Peyer's patch (tissue), 4 donors: Measurements from ENCODE around the gene MAS1. TPM values are rescaled to one million over a fixed set of nuclear protein-coding genes. Genes with fewer than 3 reads are reported as not detected.

Experiments used
- DNase-seq, 3 donors: peaks; one replicate each; pipeline ENCODE4 v3.0.0-alpha.2; 2017 to 2019
- H3K27ac ChIP-seq, 4 donors: fragments of 200-600 bp; sonication (generic); one replicate each; pipeline ENCODE4 v1.5.1; 2016 to 2019
- H3K27me3 ChIP-seq, 2 donors: fragments of 200-600 bp; sonication (generic); one replicate each; pipeline ENCODE4 v1.5.1; 2019
- H3K36me3 ChIP-seq, 3 donors: fragments of 200-600 bp; sonication (generic); one replicate each; pipeline ENCODE4 v1.5.1; 2016 to 2019
- H3K4me1 ChIP-seq, 4 donors: fragments of 200-600 bp; sonication (generic); one replicate each; pipeline ENCODE4 v1.5.1; 2016 to 2019
- H3K4me3 ChIP-seq, 4 donors: fragments of 200-600 bp; sonication (generic); 1 replicate in 3 of 4; 2 replicates in 1 of 4; pipeline ENCODE4 v1.5.1; 2016 to 2019; ENCODE audit warnings: mild to moderate bottlenecking in 1 of 4
- H3K9me3 ChIP-seq, 4 donors: fragments of 200-600 bp; sonication (generic); one replicate each; pipeline ENCODE4 v1.5.1; 2016 to 2019; ENCODE audit warnings: mild to moderate bottlenecking in 1 of 4
- POLR2A ChIP-seq, 2 donors: fragments of 450-650 bp; IDR thresholded peaks; one replicate each; pipeline ENCODE4 v1.5.1; 2017; ENCODE audit warnings: antibody characterized with exemption in 2 of 2, mild to moderate bottlenecking in 2 of 2, moderate library complexity in 2 of 2
- total RNA-seq, 4 donors: library from RNA; depleted of rRNA; stranded (reverse); fragments of >200 nt; gene quantifications; one replicate each; pipeline ENCODE4 v1.1.0, GENCODE V29; 2016
- TF ChIP-seq, protein P1 (sequence below), 6 experiments: fragments of 450-650 bp in 4 of 6; fragments of 200-600 bp in 2 of 6; sonication (generic) in 1 of 6; IDR thresholded peaks; one replicate each; pipeline ENCODE4 v1.5.1; 2017 to 2019; ENCODE audit warnings: antibody characterized with exemption in 6 of 6, mild to moderate bottlenecking in 3 of 6, moderate library complexity in 1 of 6

The MAS1 gene
- total RNA-seq, 4 donors from 2014 or later, result not detected

GRCh38 chr6:159902620-159903019 lies 11.8 kb downstream of the MAS1 start:
- Histone ChIP-seq H3K27me3 (no peaks in the 10 kb centered on the region), H3K36me3 (no peaks in the 10 kb centered on the region), H3K4me1 (no peaks in the 10 kb centered on the region), H3K27ac (no peak overlapping the region), H3K9me3 (no peaks in the 10 kb centered on the region), H3K4me3 (no peak overlapping the region)
- DNase-seq, result no peak
- TF ChIP-seq POLR2A (IDR thresholded peaks at IDR 0.05), result no peak
- TF ChIP-seq, protein P1, sequence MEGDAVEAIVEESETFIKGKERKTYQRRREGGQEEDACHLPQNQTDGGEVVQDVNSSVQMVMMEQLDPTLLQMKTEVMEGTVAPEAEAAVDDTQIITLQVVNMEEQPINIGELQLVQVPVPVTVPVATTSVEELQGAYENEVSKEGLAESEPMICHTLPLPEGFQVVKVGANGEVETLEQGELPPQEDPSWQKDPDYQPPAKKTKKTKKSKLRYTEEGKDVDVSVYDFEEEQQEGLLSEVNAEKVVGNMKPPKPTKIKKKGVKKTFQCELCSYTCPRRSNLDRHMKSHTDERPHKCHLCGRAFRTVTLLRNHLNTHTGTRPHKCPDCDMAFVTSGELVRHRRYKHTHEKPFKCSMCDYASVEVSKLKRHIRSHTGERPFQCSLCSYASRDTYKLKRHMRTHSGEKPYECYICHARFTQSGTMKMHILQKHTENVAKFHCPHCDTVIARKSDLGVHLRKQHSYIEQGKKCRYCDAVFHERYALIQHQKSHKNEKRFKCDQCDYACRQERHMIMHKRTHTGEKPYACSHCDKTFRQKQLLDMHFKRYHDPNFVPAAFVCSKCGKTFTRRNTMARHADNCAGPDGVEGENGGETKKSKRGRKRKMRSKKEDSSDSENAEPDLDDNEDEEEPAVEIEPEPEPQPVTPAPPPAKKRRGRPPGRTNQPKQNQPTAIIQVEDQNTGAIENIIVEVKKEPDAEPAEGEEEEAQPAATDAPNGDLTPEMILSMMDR (IDR thresholded peaks at IDR 0.05), result no peak

- Histone ChIP-seq H3K4me1 (no peaks in the 10 kb centered on the region), H3K27me3 (no peaks in the 10 kb centered on the region), H3K27ac (no peak overlapping the region), H3K36me3 (no peaks in the 10 kb centered on the region), H3K4me3 (no peak overlapping the region), H3K9me3 (no peaks in the 10 kb centered on the region)
- TF ChIP-seq, protein P1 (IDR thresholded peaks at IDR 0.05), result no peak
- TF ChIP-seq POLR2A (IDR thresholded peaks at IDR 0.05), result no peak
- no peak for DNase-seq
Observed at GRCh38 chr6:159904497-159904911, 13.7 kb downstream of the MAS1 start.

- no peak for DNase-seq
- TF ChIP-seq, protein P1 (IDR thresholded peaks at IDR 0.05), result no peak
- no peak for TF ChIP-seq POLR2A (IDR thresholded peaks at IDR 0.05)
- Histone ChIP-seq H3K27me3 (no peaks in the 10 kb centered on the region), H3K36me3 (no peaks in the 10 kb centered on the region), H3K4me3 (no peak overlapping the region), H3K27ac (no peak overlapping the region), H3K4me1 (no peaks in the 10 kb centered on the region), H3K9me3 (no peaks in the 10 kb centered on the region)
Observed at GRCh38 chr6:159906400-159906799, 15.6 kb downstream of the MAS1 start.

DNA sequence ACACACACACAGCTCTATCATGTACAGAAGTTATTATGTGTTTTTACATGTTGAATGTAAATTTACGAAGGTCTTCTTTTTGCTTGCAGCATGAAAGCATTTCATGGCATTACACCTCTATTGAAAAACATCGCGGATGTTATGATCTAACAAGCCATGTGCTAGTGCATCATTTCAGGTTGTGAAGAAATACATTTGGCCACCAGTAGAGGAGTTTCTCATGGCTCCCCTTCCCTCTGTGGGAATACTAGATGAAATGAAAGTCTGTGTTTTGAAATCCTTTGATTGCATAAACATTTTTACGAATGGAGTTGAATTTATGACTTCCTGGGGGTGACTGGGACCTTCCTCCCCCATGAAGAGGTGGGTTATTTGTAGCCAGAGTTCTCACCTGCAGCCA lies 17.7 kb downstream of the MAS1 start:
- Histone ChIP-seq H3K4me1 (no peaks in the 10 kb centered on the region), H3K36me3 (no peaks in the 10 kb centered on the region), H3K27me3 (no peaks in the 10 kb centered on the region), H3K4me3 (no peak overlapping the region), H3K27ac (no peak overlapping the region), H3K9me3 (no peaks in the 10 kb centered on the region)
- no peak for TF ChIP-seq POLR2A (IDR thresholded peaks at IDR 0.05)
- TF ChIP-seq, protein P1 (IDR thresholded peaks at IDR 0.05), result no peak
- DNase-seq, result no peak

DNA sequence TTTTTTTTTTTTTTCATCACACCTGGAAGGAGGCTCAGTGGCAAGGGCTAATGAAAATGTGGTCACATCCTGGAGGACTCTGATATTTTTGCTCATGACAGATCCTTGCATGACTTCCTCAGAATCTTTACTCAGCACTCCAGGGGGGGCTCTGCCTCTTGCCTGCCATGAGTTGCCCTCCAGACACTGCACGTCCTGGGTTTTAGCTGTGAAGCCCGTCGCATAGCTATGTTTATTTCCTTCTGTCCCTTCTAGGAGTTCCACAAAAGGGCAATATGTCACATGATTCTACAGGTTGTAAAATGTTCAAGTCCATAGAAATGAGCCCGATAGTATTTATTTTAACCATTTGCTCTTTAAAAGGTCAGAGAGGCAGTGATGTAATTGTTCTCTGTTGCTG lies 18.2 kb downstream of the MAS1 start:
- Histone ChIP-seq H3K9me3 (no peaks in the 10 kb centered on the region), H3K27ac (no peak overlapping the region), H3K4me1 (no peaks in the 10 kb centered on the region), H3K27me3 (no peaks in the 10 kb centered on the region), H3K36me3 (no peaks in the 10 kb centered on the region), H3K4me3 (no peak overlapping the region)
- no peak for DNase-seq
- TF ChIP-seq, protein P1 (IDR thresholded peaks at IDR 0.05), result no peak
- TF ChIP-seq POLR2A (IDR thresholded peaks at IDR 0.05), result no peak

- H3K27me3 ChIP-seq, result no peaks in the 10 kb centered on the region
- H3K36me3 ChIP-seq, result no peaks in the 10 kb centered on the region
- no peak overlapping the region for H3K4me3 ChIP-seq
- no peak for DNase-seq
- no peak overlapping the region for H3K27ac ChIP-seq
- TF ChIP-seq, protein P1 (IDR thresholded peaks at IDR 0.05), result no peak
- no peaks in the 10 kb centered on the region for H3K9me3 ChIP-seq
- H3K4me1 ChIP-seq, result no peaks in the 10 kb centered on the region
Observed at GRCh38 chr6:159910342-159910741, 19.6 kb downstream of the MAS1 start.
